ENCODE data around the gene ENTPD7.

DNA sequence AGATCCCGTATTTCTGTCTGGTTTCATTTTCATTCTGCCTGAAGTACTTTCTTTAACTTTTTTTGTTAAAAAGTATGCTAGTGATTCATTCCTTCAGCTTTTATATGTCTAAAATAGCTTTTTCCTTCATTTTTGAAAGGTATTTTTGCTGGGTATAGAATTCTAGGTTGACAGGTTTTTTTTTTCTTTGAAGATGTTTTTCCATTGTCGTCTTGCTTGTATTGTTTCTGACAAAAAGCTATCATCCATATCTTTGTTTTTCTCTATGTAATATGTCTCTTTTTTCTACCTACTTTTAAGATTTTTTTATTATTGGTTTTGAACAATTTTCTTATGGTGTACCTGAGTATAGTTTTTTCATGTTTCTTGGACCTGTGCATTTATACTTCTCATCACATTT lies 81.0 kb downstream of the ENTPD7 start:
- TF ChIP-seq EZH2 (IDR thresholded peaks at IDR 0.05; ENCODE audit: borderline replicate concordance, low read depth, low read length, severe bottlenecking): no peak
- TF ChIP-seq, protein P1, sequence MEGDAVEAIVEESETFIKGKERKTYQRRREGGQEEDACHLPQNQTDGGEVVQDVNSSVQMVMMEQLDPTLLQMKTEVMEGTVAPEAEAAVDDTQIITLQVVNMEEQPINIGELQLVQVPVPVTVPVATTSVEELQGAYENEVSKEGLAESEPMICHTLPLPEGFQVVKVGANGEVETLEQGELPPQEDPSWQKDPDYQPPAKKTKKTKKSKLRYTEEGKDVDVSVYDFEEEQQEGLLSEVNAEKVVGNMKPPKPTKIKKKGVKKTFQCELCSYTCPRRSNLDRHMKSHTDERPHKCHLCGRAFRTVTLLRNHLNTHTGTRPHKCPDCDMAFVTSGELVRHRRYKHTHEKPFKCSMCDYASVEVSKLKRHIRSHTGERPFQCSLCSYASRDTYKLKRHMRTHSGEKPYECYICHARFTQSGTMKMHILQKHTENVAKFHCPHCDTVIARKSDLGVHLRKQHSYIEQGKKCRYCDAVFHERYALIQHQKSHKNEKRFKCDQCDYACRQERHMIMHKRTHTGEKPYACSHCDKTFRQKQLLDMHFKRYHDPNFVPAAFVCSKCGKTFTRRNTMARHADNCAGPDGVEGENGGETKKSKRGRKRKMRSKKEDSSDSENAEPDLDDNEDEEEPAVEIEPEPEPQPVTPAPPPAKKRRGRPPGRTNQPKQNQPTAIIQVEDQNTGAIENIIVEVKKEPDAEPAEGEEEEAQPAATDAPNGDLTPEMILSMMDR (IDR thresholded peaks at IDR 0.05; ENCODE audit: borderline replicate concordance, extremely low read depth, low read length, poor library complexity, severe bottlenecking): no peak
